Left hindlimb (tissue), 1 donor: ENCODE measurements around the gene HADHA.
A peak's percentile ranks its signal among the peaks of the same experiment; 100 is the strongest.
"Not testable (repeated sequence)": the region's sequence is repeated elsewhere in the genome, so short reads cannot be mapped to it uniquely, and the experiment has no call there.

Source experiments
- DNase-seq: peaks from one replicate; pipeline ENCODE4 v3.0.0-alpha.2; 2018

The HADHA gene

DNA sequence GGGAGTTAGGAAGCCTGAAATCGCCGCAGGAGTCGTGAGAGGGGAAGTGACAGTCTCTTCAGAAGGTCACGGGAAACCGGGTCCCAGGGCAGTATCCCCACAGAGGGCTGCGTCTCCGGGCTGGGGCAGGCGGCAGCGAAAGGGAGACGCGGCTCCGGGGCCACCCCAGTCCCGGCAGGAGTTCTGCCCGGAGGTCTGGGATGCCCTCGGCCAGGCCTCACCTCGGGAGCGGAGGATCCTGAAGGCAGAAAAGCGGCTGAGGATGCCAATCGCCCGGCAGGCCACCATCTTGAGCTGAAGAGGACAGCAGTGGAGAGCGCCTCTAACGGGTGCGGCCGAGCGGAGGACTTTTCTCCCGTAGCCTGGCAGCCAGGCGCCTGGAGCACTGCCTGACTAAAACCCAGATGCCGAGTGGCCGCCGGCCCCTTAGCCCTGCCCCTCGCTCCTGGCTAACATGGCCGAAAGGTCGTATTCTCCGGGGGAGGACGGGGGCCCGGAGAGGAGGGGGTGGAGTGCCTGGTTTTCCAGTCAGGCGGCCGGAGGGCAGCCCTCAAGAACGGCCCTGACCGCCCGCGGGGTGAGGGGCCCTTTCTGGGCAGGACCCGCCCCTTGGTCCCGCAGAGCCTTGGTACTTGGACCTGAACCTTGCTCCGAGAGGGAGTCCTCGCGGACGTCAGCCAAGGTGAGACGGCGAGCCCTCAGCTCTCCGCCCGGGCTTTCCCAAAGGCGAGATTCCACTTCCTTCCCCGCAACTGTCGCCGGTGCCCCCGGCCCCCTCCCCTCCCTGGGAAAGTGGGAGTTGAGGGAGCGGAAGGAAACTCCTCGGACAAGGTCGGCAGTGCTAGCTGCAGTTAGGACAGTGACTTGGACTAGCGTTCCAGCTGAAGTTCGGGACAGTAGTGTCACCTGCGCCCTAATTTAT, at the start of gene HADHA, which contains the start of gene HADHB:
HADHA (minus strand) TSS at position 324 of the 922 bp plus-strand sequence; CDS start at position 288, 36 bp downstream.
HADHB (plus strand) TSS at position 631 of the 922 bp plus-strand sequence. CDS start 9,316 bp downstream, outside the sequence.
- DNase-seq: peak; percentile 92

DNA sequence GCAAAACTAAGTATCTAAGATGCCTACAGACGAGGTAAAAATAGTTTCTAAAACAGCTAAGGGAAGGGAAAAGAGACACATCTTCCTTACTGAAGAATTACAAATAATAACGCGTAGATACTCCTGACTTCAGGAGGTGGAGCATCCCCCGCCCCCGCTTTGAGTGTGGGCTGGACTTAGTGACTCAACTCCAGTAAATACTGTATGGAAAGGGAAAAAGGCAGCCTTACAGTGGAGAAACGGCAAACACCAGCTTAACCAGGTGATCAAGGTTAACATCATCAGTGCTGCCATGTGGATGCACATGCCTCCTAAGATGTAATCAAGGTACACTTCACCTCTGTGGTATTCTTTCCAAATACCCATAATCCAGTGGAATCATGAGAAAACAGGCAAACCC, 48.2 kb upstream of the HADHA start:
- no peak for DNase-seq

DNA sequence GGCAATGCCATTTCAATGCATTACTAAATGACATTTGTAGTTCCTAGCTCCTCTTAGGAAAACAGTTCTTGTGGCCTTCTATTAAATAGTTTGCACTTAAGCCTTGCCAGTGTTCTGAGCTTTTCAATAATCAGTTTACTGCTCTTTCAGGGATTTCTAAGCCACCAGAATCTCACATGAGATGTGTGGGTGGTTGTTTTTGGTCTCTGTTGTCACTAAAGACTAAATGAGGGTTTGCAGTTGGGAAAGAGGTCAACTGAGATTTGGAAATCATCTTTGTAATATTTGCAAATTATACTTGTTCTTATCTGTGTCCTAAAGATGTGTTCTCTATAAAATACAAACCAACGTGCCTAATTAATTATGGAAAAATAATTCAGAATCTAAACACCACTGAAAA, 45.6 kb upstream of the HADHA start:
- no peak for DNase-seq

DNA sequence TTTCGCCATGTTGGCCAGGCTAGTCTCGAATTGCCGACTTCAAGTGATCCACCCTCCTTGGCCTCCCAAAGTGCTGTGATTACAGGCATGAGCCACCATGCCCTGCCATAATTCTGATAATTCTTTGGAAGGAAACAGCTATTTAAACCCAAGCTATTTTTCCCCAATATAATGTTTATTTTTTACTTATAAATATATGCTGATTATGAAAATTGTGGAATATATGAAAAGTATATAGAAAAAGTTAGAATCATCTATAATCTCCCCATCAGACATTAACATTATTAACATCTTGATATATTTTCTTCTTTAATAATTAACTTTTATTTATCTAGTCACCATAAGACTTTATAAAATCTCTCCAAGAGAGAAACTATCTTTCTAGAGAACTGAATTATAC, 41.5 kb upstream of the HADHA start:
- no peak for DNase-seq

DNA sequence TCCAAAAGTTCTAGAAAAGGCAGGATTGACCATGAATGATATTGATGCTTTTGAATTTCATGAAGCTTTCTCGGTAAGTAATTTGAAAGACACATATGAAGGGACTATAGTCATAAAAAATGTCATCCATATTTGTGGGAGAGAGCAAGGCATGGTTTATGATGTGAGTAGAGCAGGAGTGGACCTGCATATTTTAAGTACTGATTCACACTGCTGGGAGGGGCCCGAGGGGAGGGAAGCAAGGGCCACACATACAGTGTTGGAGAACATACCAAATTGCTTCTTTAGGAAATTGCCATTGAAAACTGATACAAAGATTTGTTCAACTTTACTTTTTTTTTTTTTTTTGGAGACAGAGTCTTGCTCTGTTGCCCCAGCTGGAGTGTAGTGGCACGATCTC, 39.7 kb upstream of the HADHA start:
- no peak for DNase-seq

DNA sequence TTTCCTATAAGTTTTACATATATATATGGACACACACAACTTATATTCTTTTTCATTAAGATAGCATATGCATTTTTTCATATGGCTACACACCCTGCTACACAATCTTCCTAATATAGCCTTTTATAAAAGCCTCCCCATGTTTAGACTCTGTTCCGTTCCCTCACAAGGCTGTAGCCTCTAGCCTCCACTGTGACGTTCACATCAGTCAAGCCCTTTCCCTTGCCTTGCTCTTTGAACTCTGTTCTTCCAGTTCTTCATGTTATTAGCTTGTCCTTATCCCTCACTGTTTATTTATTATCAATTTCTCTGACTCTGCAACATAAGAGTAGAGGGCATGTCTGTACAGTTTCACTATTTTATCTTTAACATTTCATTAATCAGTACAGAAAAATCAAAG, 39.2 kb upstream of the HADHA start:
- DNase-seq: no peak

DNA sequence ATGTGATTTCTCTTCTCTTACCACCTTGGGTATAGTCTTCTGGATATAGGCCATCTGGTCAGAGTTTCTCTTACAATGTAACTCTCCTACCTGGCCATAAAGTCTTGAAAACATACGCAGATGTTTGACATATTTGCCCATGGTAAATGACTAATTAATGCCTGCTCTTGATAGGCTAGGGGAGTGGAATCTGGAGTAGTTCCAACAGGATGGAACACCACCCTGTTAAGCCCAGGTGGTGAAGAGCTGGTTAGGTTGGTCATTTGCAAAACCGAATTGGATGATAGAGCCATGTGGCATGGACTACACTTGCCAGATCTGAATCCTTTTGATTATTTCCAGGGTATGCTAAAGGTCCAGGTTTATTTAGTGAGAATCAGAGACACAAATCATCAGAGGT, 36.8 kb upstream of the HADHA start:
- DNase-seq: no peak

DNA sequence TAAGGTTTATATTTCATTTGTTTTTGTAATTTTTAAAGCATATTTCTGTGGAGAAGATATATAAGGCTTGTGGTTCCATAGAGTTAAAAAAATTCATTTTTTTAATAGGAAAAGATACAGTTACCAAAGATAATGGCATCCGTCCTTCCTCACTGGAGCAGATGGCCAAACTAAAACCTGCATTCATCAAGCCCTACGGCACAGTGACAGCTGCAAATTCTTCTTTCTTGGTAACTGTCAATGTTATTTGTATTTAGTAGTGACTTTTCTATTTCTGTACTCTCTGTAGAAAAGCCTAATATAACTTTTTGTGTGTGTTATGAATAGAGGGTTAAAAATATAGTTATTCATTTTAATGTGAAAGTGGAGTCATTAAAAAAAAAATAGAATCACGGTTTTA, 35.5 kb upstream of the HADHA start:
- no peak for DNase-seq

DNA sequence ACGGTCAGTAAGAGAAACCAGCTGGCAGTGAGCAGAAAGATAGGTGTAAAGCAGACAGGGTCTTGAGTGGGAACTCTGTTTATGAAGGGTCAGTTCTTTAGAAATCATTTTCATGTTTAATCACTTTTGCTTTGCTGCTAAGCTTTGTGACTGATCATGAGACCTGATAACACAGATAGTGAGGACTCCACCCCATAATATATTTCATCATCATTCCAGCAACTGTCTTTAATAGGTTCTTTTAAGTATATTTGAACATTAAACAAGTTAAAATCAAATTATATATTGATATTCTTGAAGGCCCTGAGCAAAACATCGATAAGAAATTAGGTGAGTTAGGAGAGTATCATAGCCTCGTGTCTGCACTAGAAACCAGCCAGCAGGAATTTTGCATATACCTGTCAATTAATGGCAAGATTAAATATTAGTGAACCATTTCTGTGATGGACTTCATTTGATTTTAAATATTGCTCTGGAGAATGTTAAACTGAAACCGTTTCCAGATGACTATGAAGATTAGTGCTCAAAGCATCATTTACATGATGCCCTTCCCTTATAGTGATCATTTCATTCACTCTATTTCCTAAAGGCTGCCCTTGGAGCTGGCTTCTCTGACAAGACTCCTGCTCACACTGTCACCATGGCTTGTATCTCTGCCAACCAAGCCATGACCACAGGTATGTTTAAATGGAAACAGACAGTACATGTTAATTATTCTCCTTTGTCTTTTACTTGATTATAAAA, 32.2 kb upstream of the HADHA start:
- no peak for DNase-seq

DNA sequence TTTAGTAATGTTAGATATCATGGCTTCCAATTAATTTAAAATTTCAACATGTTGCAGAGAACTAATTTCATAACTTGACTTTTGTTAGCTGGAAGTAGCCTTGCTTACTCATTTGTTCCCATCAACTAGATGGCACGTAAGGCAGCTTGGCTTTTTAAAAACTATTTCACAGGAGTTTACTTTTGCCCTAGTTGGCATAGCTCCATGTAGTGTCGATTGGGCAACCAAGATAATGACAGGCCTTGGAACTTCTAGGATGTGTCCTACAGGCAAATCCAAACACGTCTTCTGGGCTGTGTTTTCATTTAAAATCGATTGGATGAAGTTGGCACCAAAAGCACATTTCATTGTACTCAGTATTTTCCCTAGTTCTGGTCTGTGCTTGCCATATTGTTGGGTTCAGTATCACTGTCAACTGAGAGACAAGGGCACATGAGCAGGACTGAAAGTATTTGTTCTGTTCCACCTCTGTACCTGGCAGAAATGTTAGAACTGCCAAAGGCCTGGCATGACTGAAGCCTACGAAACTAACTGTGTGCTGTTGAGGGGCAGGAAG, 29.7 kb upstream of the HADHA start:
- DNase-seq: peak; percentile 31

DNA sequence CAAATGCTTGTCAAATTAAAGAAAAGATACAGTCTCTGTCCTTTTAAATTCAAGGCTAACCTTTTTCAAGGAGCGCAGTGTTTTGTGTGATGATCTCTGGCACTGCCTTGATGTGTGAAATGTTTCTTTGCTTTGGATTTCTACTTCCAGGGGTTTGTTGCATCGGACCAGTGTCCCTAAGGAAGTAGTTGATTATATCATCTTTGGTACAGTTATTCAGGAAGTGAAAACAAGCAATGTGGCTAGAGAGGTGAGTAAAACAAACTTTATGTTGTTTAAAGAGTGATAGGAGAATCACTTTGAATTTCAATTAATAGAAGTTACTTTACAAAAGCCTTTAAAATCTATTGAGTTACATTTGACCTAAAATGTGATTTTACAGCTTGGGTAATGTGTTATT, 29.1 kb upstream of the HADHA start:
- DNase-seq: no peak

DNA sequence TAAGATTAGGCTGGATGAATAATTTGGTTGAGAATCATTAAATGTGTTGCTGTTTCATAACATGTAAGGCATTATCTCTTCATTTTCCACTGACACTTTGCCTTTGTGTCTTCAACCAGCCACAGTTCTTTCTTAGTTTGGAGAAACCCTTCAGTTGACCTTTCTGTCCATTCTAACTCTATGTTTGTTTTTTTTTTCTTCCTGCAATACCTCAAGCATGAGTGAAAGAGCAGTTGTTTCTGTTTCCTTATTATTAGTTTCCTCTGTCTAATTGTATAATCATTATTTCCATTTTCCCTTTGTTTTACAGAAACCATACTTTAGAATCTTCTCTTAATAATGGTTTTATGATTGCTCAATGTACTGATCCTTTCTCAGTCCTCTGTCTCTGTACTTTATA, 25.9 kb upstream of the HADHA start:
- DNase-seq: no peak

DNA sequence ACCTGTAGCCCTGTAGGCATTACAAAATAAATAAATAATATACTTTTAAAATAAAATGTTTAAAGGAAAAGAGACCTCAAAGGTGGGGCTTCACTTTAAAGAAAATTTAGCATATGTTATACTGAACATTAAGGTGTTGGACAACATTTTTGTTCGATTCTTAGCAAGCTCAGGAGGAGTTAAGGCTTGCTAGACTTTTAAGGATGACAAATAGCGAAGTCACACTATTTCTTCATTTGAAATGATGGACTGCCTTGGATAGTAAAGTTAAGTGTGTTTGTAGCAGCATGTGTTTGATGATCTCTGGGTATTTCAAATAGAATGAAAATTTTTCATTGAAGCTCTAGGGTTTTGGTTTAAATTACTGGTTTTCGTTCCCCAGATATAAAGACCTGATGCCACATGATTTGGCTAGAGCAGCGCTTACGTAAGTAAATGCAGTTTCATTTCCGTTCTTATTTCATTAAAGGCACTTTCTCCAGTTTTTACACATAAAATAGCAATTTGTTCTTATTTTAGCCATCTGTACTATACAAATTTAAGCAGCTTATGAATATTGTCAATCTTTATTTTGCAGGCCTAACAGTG, 25.2 kb upstream of the HADHA start:
- no peak for DNase-seq

DNA sequence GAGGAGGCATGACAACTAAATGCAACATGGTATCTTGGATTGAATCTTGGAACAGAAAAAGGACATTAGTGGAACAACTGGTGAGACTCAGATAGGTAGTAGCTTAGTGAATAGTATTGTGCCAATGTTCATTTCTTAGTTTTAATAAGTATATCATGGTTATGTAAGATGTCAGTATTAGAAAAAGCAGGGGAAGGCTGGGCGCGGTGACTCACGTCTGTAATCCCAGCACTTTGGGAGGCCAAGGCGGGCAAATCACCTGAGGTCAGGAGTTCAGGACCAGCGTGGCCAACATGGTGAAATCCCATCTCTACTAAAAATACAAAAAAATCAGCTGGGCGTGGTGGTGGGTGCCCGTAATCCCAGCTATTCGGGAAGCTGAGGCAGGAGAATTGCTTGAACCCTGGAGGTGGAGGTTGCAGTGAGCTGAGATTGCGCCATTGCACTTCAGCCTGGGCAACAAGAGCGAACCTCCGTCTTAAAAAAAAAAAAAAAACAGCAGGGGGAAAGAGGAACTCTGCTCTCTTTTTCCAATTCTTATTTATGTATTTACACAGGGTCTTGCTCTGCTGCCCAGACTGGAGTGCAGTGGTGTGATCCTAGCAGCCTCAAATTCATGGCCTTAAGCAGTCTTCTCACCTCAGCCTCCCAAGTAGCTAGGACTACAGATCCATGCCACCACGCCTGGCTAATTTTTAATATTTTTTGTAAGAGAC, 24.4 kb upstream of the HADHA start:
- not testable (repeated sequence) for DNase-seq

DNA sequence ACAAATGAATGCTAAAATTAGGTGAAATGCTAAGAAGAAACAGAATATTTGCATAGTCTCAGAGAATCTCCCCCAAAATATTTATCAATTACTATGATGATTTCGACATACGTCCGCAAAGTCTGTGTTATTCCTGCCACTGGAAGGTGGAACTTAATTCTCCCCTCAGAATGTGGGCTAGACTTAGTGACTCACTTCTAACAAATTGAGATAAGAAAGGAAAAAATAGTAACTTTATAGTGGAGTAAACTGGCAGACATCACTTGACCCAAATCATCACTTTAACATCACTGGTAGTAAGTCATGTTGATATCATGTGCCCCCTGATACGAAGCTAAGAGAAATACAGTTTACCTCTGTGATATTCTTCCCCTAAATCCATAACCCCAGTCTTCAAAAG, 23.8 kb upstream of the HADHA start:
- DNase-seq: no peak

DNA sequence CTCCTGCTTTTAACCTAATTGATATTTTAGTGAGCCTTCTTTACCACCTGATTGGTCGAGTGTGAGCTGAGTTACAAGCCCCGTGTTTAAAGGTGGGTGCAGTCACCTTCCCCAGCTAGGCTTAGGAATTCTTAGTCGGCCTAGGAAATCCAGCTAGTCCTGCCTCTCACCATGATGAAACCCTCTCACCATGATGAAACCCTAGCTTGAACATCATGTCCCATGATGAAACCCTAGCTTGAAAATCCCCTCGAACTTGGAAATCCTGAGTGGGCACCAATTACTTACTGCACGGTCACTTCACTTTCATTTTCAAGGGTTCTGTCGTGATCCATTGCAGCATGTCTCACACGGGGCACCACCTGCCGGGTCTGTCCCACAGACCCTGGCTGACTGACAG, 14.4 kb upstream of the HADHA start:
- not testable (repeated sequence) for DNase-seq

DNA sequence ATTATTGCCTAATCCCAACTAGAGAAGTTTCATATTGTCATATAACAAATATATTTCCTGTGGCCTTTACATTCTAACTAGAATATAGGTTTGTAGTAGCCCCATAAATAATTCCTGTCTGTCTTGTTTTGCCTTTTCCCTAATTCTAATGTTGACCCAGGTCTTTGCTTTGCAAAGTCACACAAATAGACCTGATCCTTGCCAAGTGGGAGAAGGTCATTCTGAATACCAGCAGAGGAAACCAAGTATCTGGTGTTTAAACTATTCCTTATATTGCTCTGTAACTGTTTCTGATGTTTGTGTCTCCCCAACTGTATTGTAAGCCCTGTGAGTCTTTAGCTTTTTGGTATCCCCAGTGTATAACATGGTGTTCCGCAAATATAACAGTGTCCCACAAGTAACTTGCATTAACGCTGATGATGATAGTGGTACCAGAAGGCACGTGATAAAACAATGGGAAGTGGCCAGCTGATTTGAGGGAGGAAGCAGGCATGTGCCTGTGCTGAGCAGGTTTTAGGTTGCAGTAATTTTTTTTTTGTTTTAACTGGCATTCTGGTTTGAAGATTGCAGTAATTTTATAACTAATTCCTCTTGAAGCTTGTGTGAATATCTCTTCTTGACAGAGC, 11.4 kb upstream of the HADHA start:
- no peak for DNase-seq

DNA sequence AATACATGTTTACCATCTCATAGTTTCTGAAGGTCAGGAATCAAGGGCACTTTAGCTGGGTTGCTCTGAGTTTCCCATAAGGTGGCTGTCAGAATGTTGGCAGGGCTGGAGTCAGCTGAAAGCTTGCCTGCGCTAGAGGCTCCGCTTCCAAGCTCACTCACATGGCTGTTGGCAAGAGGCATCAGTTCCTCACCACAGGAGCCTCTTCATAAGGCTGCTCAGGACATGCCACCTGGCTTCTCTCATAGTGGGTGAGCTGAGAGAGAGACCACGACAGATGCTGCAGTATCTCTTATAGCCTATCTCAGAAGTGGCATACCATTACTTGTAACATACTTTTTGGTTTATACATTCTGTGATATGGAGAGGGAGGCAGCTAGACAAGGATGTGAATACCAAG, 7.5 kb upstream of the HADHA start:
- no peak for DNase-seq

DNA sequence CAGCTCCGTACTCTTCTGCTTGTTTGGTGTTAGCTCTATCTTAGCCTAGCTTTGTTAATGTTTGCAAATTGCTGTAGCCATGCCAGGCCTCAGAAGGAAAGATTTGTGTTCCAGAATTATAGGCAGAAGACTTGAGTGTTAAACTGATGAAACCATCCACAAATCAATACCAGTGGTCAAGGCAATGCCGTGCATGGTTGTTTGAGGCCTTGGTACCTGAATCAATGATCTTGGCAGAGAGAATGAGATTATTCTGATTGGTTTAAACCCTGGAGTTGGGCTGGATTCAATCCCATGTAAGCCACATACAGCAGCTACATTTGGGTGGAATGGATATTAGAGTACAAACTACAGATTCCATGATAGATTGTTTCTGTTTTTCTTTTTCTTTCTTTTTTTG, 5.2 kb upstream of the HADHA start:
- DNase-seq: no peak

DNA sequence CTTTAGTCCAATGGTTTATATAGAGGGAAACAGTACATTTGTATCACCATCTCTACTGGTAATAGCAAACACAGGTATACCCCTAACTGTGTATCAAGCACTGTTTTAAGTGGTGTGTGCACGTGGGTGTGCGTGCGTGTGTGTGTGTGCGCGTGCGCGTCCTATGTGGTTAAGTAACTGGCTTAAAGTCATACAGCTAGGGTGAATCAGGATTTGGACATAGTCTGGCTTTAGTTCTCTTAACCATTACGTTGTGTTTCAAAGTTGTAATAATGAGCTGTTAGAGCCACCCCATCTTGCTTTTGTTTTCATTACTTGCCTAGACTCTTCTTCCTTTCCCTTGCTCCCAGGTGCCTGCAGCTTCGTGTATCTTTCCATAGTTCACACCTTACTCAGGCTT, 2.4 kb upstream of the HADHA start:
- DNase-seq: no peak

DNA sequence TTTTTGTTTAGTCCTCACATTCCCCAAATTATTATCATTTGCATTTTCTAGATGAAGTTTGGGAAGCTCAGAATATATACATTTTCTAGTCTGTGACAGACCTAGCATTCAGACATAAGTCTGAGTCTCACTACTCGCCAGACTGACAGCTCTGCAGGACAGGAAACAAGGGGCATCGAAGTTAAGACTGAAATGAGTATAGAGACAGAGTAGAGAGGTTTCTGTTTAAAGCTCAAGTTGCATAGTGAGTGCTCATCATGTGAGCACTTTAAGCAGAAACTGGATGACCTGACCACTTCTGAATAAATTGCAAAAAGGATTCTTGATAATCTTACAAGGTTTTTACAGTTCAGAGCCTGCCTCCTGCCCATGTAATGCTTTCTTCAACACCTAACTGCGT, 1.4 kb upstream of the HADHA start:
- DNase-seq: no peak

DNA sequence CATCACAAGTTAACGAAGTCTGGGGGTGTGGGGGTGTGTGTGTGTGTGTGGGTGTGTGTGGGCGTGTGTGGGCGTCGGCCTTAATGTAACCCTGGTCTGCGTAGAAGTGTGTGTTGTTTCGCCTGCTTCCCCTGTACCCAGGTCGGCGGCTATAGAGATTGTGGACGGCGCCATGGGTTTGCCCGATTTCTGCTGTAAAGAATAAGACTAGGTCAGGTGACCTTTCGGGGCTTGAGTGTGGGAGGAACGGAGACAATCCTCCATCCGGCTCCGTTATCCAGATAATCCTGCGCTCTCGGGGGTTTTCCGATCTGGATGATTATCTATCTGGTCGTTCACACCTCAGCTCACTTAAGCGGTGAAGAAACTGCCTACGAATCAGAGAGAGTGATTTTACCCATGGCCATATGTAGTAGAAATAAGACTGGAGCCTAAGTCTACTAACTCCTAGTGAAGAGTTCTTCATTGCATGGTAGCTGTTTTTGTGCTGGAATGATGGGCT, 850 bp upstream of the HADHA start:
- DNase-seq: no peak
